Forelimb muscle (tissue), 1 donor: ENCODE data around the gene SPDYC. TPM values are rescaled to one million over a fixed set of nuclear protein-coding genes. Genes with fewer than 3 reads are reported as not detected.

Experiments used
- polyA plus RNA-seq: library from polyadenylated mRNA; unstranded; fragments of 120-200 nt; gene quantifications from one replicate; pipeline ENCODE4 v1.2.1, GENCODE V29; 2013; ENCODE audit not compliant: insufficient read length

The SPDYC gene
- polyA plus RNA-seq, 1 donor = not detected

Other genes starting within 250 kb of the SPDYC start
- 9.9 TPM for gene PPP2R5B, start 245.5 kb upstream of the SPDYC start, polyA plus RNA-seq
- 0.35 TPM for gene GPHA2, start 234.3 kb upstream of the SPDYC start, polyA plus RNA-seq
- not detected for gene MAJIN, start 198.1 kb upstream of the SPDYC start, polyA plus RNA-seq
- gene BATF2, start 173.3 kb upstream of the SPDYC start, polyA plus RNA-seq = 0.97 TPM
- 93.7 TPM for gene ARL2, start 156.1 kb upstream of the SPDYC start, polyA plus RNA-seq
- gene SNX15, start 142.8 kb upstream of the SPDYC start, polyA plus RNA-seq = 25.1 TPM
- gene SAC3D1, start 129.0 kb upstream of the SPDYC start, polyA plus RNA-seq = 12.5 TPM
- gene NAALADL1, start 111.7 kb upstream of the SPDYC start, polyA plus RNA-seq = 6.4 TPM
- gene CDCA5, start 86.2 kb upstream of the SPDYC start, polyA plus RNA-seq = 8.1 TPM
- 21.0 TPM for gene ZFPL1, start 86.0 kb upstream of the SPDYC start, polyA plus RNA-seq
- 123 TPM for gene VPS51, start 74.0 kb upstream of the SPDYC start, polyA plus RNA-seq
- gene TM7SF2, start 58.4 kb upstream of the SPDYC start, polyA plus RNA-seq = 16.4 TPM
- 4.3 TPM for gene ZNHIT2, start 52.5 kb upstream of the SPDYC start, polyA plus RNA-seq
- 1,074 TPM for gene FAU, start 48.1 kb upstream of the SPDYC start, polyA plus RNA-seq
- 24.2 TPM for gene MRPL49, start 47.9 kb upstream of the SPDYC start, polyA plus RNA-seq
- 38.2 TPM for gene SYVN1, start 35.7 kb upstream of the SPDYC start, polyA plus RNA-seq
- gene CAPN1, start 11.7 kb downstream of the SPDYC start, polyA plus RNA-seq = 73.1 TPM
- gene POLA2, start 91.7 kb downstream of the SPDYC start, polyA plus RNA-seq = 28.8 TPM
- gene CDC42EP2, start 144.6 kb downstream of the SPDYC start, polyA plus RNA-seq = 32.5 TPM
- gene DPF2, start 163.6 kb downstream of the SPDYC start, polyA plus RNA-seq = 42.2 TPM
- gene TIGD3, start 184.5 kb downstream of the SPDYC start, polyA plus RNA-seq = 0.34 TPM
- 5.7 TPM for gene SLC25A45, start 212.4 kb downstream of the SPDYC start, polyA plus RNA-seq
- 8.9 TPM for gene FRMD8, start 216.4 kb downstream of the SPDYC start, polyA plus RNA-seq